Upper lobe of left lung (tissue), 6 donors: ENCODE results near the gene ATXN3. TPM values are rescaled to one million over a fixed set of nuclear protein-coding genes. Genes with fewer than 3 reads are reported as not detected.

Experiments
- ATAC-seq, 2 donors: fragments of 200-7000 bp; cut with Tn5 transposase; one replicate each; pipeline ENCODE4 v1.9.1; 2022; ENCODE audit warnings: mild to moderate bottlenecking in 2 of 2, moderate library complexity in 2 of 2; ENCODE audit not compliant: low FRiP score in 2 of 2
- DNase-seq, 2 donors: peaks; one replicate each; pipeline ENCODE4 v3.0.0-alpha.2; 2019 to 2020
- H3K27ac ChIP-seq, 4 donors: fragments of 200-600 bp; sonication (generic); one replicate each; pipeline ENCODE4 v1.5.1; 2016 to 2019
- H3K27me3 ChIP-seq, 4 donors: fragments of 200-600 bp; sonication (generic); one replicate each; pipeline ENCODE4 v1.5.1; 2017 to 2019
- H3K36me3 ChIP-seq, 4 donors: fragments of 200-600 bp; sonication (generic); one replicate each; pipeline ENCODE4 v1.5.1; 2016 to 2019
- H3K4me1 ChIP-seq, 4 donors: fragments of 200-600 bp; sonication (generic); one replicate each; pipeline ENCODE4 v1.5.1; 2018 to 2019
- H3K4me3 ChIP-seq, 4 donors: fragments of 200-600 bp; sonication (generic); one replicate each; pipeline ENCODE4 v1.5.1; 2017 to 2019; ENCODE audit warnings: mild to moderate bottlenecking in 2 of 4, moderate library complexity in 1 of 4
- H3K9me3 ChIP-seq, 4 donors: fragments of 200-600 bp; sonication (generic); one replicate each; pipeline ENCODE4 v1.5.1; 2018 to 2019
- CTCF ChIP-seq, 6 experiments: fragments of 450-650 bp in 4 of 6; fragments of 200-600 bp in 2 of 6; sonication (generic) in 2 of 6; IDR thresholded peaks; one replicate each; pipeline ENCODE4 v1.5.1; 2016 to 2019; ENCODE audit warnings: antibody characterized with exemption in 6 of 6
- EP300 ChIP-seq, 4 donors: sonication (generic); formaldehyde crosslinking; IDR thresholded peaks; one replicate each; pipeline ENCODE4 v1.5.1; 2017; ENCODE audit warnings: antibody characterized with exemption in 4 of 4, control low read depth in 2 of 4
- POLR2A ChIP-seq, 4 donors: fragments of 450-650 bp; IDR thresholded peaks; one replicate each; pipeline ENCODE4 v1.5.1; 2016 to 2017; ENCODE audit warnings: antibody characterized with exemption in 4 of 4, mild to moderate bottlenecking in 2 of 4
- POLR2AphosphoS5 ChIP-seq, 2 donors: sonication (generic); formaldehyde crosslinking; IDR thresholded peaks; one replicate each; pipeline ENCODE4 v1.5.1; 2017; ENCODE audit warnings: antibody characterized with exemption in 2 of 2
- WGBS, 2 donors: methylation state at CpG; one replicate each; pipeline ENCODE4 v1.1.5; 2017 to 2018; 5-methylcytosine and 5-hydroxymethylcytosine counted together
- total RNA-seq, 6 donors: library from RNA; depleted of rRNA in 4 of 6; stranded (reverse); fragments of >200 nt in 4 of 6; gene quantifications; one replicate each; pipeline versions ENCODE4 v1.1.0 to v1.2.1, GENCODE V29; 2016 to 2021
- donor health status: DM: no; HTN: no; CAD: no; lungs with moderate emphysema.
- donor health status: DM: no; HTN: yes; CAD: no; lungs with severe emphysema.

ATXN3 gene
- total RNA-seq, 6 donors from 2014 or later, result 17.8 to 154 (median 31.6) TPM

- TF ChIP-seq EP300 (IDR thresholded peaks at IDR 0.05) (no peak), POLR2AphosphoS5 (IDR thresholded peaks at IDR 0.05) (peak in 1 of 2 donors; percentile 34), CTCF (IDR thresholded peaks at IDR 0.05) (no peak), POLR2A (IDR thresholded peaks at IDR 0.05) (no peak)
- no peaks in the 10 kb centered on the region for H3K9me3 ChIP-seq
- DNase-seq (peak in 1 of 2 donors; percentile 62), ATAC-seq (peak; percentile 46 to 66)
- H3K4me3 ChIP-seq, result peak overlapping the region; percentile 74 to 97 (median 97)
- H3K36me3 ChIP-seq, result no peaks in the 10 kb centered on the region
- H3K27me3 ChIP-seq, result no peaks in the 10 kb centered on the region
- peaks cover 24 to 42% (median 34%) of the 10 kb centered on the region in 4 donors for H3K4me1 ChIP-seq
- peak overlapping the region; percentile 90 to 98 (median 96) for H3K27ac ChIP-seq
- WGBS, 2 donors, result 0% methylated on average over 10 of the region's 10 CpGs
These were observed 564 bp downstream of the ATXN3 start for GRCh38 chr14:92105893-92106142.

GRCh38 chr14:92105073-92105892 lies 1.1 kb downstream of the ATXN3 start:
- DNase-seq, result no peak
- Histone ChIP-seq H3K36me3 (no peaks in the 10 kb centered on the region), H3K9me3 (no peaks in the 10 kb centered on the region), H3K27ac (peak overlapping the region; percentile 90 to 98 (median 96)), H3K27me3 (no peaks in the 10 kb centered on the region), H3K4me3 (peak overlapping the region; percentile 74 to 97 (median 97)), H3K4me1 (peaks cover 26 to 42% (median 36%) of the 10 kb centered on the region in 4 donors)
- TF ChIP-seq POLR2AphosphoS5 (IDR thresholded peaks at IDR 0.05), result no peak
- TF ChIP-seq POLR2A (IDR thresholded peaks at IDR 0.05), result no peak
- TF ChIP-seq CTCF (IDR thresholded peaks at IDR 0.05), result no peak
- no peak for TF ChIP-seq EP300 (IDR thresholded peaks at IDR 0.05)
- peak in 1 of 2 donors; percentile 7 for ATAC-seq
- WGBS, 2 donors, result 52 to 59% methylated on average over 16 of the region's 16 CpGs

- Histone ChIP-seq H3K36me3 (no peaks in the 10 kb centered on the region), H3K4me3 (no peak overlapping the region), H3K27me3 (no peaks in the 10 kb centered on the region), H3K27ac (peak overlapping the region in 2 of 4 donors; percentile 95 to 98), H3K9me3 (no peaks in the 10 kb centered on the region), H3K4me1 (peaks cover 32 to 50% (median 41%) of the 10 kb centered on the region in 4 donors)
- WGBS, 2 donors, result 68 to 70% methylated on average over 7 of the region's 7 CpGs
- ATAC-seq (no peak), DNase-seq (no peak)
- TF ChIP-seq POLR2AphosphoS5 (IDR thresholded peaks at IDR 0.05) (no peak), EP300 (IDR thresholded peaks at IDR 0.05) (no peak), CTCF (IDR thresholded peaks at IDR 0.05) (no peak), POLR2A (IDR thresholded peaks at IDR 0.05) (no peak)
These were observed 2.9 kb downstream of the ATXN3 start for GRCh38 chr14:92103363-92103989.

- DNase-seq (no peak), ATAC-seq (no peak)
- Histone ChIP-seq H3K27ac (no peak overlapping the region), H3K4me3 (no peak overlapping the region), H3K27me3 (no peaks in the 10 kb centered on the region), H3K9me3 (no peaks in the 10 kb centered on the region), H3K4me1 (peaks cover 22 to 38% (median 31%) of the 10 kb centered on the region in 4 donors), H3K36me3 (peaks cover 0 to 18% (median 14%) of the 10 kb centered on the region in 4 donors)
- no peak for TF ChIP-seq CTCF (IDR thresholded peaks at IDR 0.05)
- TF ChIP-seq POLR2A (IDR thresholded peaks at IDR 0.05), result no peak
- no peak for TF ChIP-seq EP300 (IDR thresholded peaks at IDR 0.05)
- TF ChIP-seq POLR2AphosphoS5 (IDR thresholded peaks at IDR 0.05), result no peak
These were observed 6.6 kb downstream of the ATXN3 start for GRCh38 chr14:92099802-92100201.
